Measurements from ENCODE around the gene ZNF273.
"Not testable (repeated sequence)": the region's sequence is repeated elsewhere in the genome, so short reads cannot be mapped to it uniquely, and the experiment has no call there.

The ZNF273 gene

DNA sequence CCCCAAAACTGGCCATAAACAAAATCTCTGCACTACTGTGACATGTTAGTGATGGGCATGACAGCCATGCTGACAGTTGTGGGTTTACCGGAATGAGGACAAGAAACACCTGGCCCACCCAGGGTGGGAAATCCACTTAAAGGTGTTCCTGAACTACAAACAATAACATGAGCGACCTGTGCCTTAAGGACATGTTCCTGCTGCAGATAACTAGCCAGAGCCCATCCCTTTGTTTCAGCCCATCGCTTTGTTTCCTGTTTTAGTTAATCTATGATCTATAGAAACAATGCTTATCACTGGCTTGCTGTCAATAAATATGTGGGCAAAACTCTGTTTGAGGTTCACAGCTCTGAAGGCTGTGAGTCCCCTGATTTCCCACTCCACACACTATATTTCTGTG lies 39.5 kb upstream of the ZNF273 start:
- H3K27ac ChIP-seq (ENCODE audit: low read length, poor library complexity, severe bottlenecking); H2AFZ ChIP-seq (ENCODE audit: low read depth, low read length); H3K14ac ChIP-seq (ENCODE audit: low read length in 2 of 2); H4K91ac ChIP-seq (ENCODE audit: low read length); H3K27me3 ChIP-seq (ENCODE audit: control insufficient read depth in 1 of 2, insufficient read depth in 1 of 2, low read length in 2 of 2); H3K79me1 ChIP-seq (replicated peaks; ENCODE audit: low read length, poor library complexity, severe bottlenecking); H3K4me3 ChIP-seq (ENCODE audit: insufficient read depth in 1 of 2, low read depth in 1 of 2, low read length in 2 of 2); H2AK5ac ChIP-seq (ENCODE audit: low read length, severe bottlenecking); H3K4me1 ChIP-seq (ENCODE audit: control insufficient read depth, insufficient read depth, low read depth, low read length); DNase-seq; H2BK5ac ChIP-seq (ENCODE audit: low read depth, low read length, poor library complexity, severe bottlenecking); H2BK120ac ChIP-seq (ENCODE audit: low read depth, low read length); H3K9ac ChIP-seq (ENCODE audit: low read length); H3K36me3 ChIP-seq (ENCODE audit: control insufficient read depth in 1 of 2, insufficient read depth in 2 of 2, low read depth in 1 of 2, low read length in 2 of 2); H2BK15ac ChIP-seq (ENCODE audit: low read depth, poor library complexity, severe bottlenecking); H3K18ac ChIP-seq (ENCODE audit: low read depth in 1 of 2, low read length in 2 of 2); H2BK12ac ChIP-seq (ENCODE audit: low read length in 2 of 2); H3K4me2 ChIP-seq (ENCODE audit: low read length, poor library complexity, severe bottlenecking); H4K8ac ChIP-seq (ENCODE audit: low read length); H3K23ac ChIP-seq (ENCODE audit: low read length in 2 of 2); H3K4ac ChIP-seq (ENCODE audit: low read depth in 1 of 2, low read length in 2 of 2); H3K9me3 ChIP-seq (ENCODE audit: control insufficient read depth, low read length): not testable (repeated sequence)
- WGBS = 76% methylated on average over 2 of the region's 3 CpGs

DNA sequence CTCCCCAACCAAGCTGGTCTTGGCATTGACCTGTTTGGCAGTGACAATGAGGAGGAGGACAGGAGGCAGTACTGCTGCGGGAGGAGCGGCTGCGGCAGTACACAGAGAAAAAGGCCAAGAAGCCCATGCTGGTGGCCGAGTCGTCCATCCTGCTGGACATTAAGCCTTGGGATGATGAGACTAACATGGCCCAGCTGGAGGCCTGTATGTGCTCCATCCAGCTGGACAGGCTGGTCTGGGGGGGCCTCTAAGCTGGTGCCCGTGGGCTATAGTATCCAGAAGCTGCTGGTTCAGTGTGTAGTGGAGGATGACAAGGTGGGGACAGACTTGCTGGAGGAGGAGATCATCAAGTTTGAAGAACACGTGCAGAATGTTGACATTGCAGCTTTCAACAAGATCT lies 39.1 kb upstream of the ZNF273 start:
- H3K9me3 ChIP-seq (ENCODE audit: control insufficient read depth, low read length) = no peaks in the 10 kb centered on the region
- no peak overlapping the region for H4K8ac ChIP-seq (ENCODE audit: low read length)
- H3K27me3 ChIP-seq (ENCODE audit: control insufficient read depth in 1 of 2, insufficient read depth in 1 of 2, low read length in 2 of 2) = no peaks in the 10 kb centered on the region
- H3K36me3 ChIP-seq (ENCODE audit: control insufficient read depth in 1 of 2, insufficient read depth in 2 of 2, low read depth in 1 of 2, low read length in 2 of 2) = no peaks in the 10 kb centered on the region
- no peak overlapping the region for H2BK15ac ChIP-seq (ENCODE audit: low read depth, poor library complexity, severe bottlenecking)
- DNase-seq = no peak
- no peaks in the 10 kb centered on the region for H3K79me1 ChIP-seq (replicated peaks; ENCODE audit: low read length, poor library complexity, severe bottlenecking)
- no peaks in the 10 kb centered on the region for H3K4me1 ChIP-seq (ENCODE audit: control insufficient read depth, insufficient read depth, low read depth, low read length)
- no peak overlapping the region for H3K18ac ChIP-seq (ENCODE audit: low read depth in 1 of 2, low read length in 2 of 2)
- no peak overlapping the region for H2BK5ac ChIP-seq (ENCODE audit: low read depth, low read length, poor library complexity, severe bottlenecking)
- H3K4me2 ChIP-seq (ENCODE audit: low read length, poor library complexity, severe bottlenecking) = no peak overlapping the region
- WGBS = 74% methylated on average over 7 of the region's 7 CpGs
- no peak overlapping the region for H3K4ac ChIP-seq (ENCODE audit: low read depth in 1 of 2, low read length in 2 of 2)
- no peak overlapping the region for H3K23ac ChIP-seq (ENCODE audit: low read length in 2 of 2)
- no peak overlapping the region for H2BK12ac ChIP-seq (ENCODE audit: low read length in 2 of 2)
- peak overlapping the region; percentile 23 for H2AFZ ChIP-seq (ENCODE audit: low read depth, low read length)
- no peak overlapping the region for H2AK5ac ChIP-seq (ENCODE audit: low read length, severe bottlenecking)
- no peak overlapping the region for H4K91ac ChIP-seq (ENCODE audit: low read length)
- H3K27ac ChIP-seq (ENCODE audit: low read length, poor library complexity, severe bottlenecking) = no peak overlapping the region
- H2BK120ac ChIP-seq (ENCODE audit: low read depth, low read length) = no peak overlapping the region
- no peak overlapping the region for H3K14ac ChIP-seq (ENCODE audit: low read length in 2 of 2)
- H3K9ac ChIP-seq (ENCODE audit: low read length) = no peak overlapping the region
- no peak overlapping the region for H3K4me3 ChIP-seq (ENCODE audit: insufficient read depth in 1 of 2, low read depth in 1 of 2, low read length in 2 of 2)

DNA sequence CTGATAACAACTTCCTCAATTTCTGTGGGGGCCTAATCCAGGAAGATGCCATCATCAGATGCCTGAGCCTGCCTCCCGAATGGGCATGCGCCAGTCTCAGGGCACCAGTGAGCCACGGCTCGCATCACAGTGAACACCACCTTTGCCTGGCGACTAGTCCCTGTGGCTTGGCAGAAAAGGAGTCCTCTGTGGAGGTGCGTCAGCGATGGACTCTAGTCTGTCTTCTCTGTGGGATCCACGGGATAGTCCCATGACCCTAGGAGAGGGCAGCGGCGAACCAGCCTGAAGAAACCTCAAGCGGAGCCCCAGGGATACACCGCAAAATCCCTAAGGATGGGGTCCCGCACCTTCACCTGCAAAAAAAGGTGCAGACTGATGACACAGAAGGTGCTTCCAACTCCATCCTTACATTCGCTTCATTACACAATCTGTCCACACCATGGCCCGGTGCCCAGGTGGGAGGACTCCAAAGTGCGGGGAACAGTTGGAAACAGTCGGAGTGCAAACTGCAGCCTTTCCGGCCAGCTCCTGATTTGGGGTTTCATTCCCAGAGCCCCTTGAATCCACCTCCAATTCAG lies 35.1 kb upstream of the ZNF273 start:
- H3K4me3 ChIP-seq (ENCODE audit: insufficient read depth in 1 of 2, low read depth in 1 of 2, low read length in 2 of 2) = no peak overlapping the region
- DNase-seq = no peak
- no peak overlapping the region for H2BK15ac ChIP-seq (ENCODE audit: low read depth, poor library complexity, severe bottlenecking)
- no peak overlapping the region for H2BK120ac ChIP-seq (ENCODE audit: low read depth, low read length)
- no peak overlapping the region for H4K8ac ChIP-seq (ENCODE audit: low read length)
- no peak overlapping the region for H3K27ac ChIP-seq (ENCODE audit: low read length, poor library complexity, severe bottlenecking)
- no peaks in the 10 kb centered on the region for H3K79me1 ChIP-seq (replicated peaks; ENCODE audit: low read length, poor library complexity, severe bottlenecking)
- peak overlapping the region; percentile 9 for H4K91ac ChIP-seq (ENCODE audit: low read length)
- H3K27me3 ChIP-seq (ENCODE audit: control insufficient read depth in 1 of 2, insufficient read depth in 1 of 2, low read length in 2 of 2) = no peaks in the 10 kb centered on the region
- H3K4me1 ChIP-seq (ENCODE audit: control insufficient read depth, insufficient read depth, low read depth, low read length) = no peaks in the 10 kb centered on the region
- no peaks in the 10 kb centered on the region for H3K36me3 ChIP-seq (ENCODE audit: control insufficient read depth in 1 of 2, insufficient read depth in 2 of 2, low read depth in 1 of 2, low read length in 2 of 2)
- H3K14ac ChIP-seq (ENCODE audit: low read length in 2 of 2) = no peak overlapping the region
- no peak overlapping the region for H2AK5ac ChIP-seq (ENCODE audit: low read length, severe bottlenecking)
- H3K23ac ChIP-seq (ENCODE audit: low read length in 2 of 2) = no peak overlapping the region
- H2BK5ac ChIP-seq (ENCODE audit: low read depth, low read length, poor library complexity, severe bottlenecking) = no peak overlapping the region
- H2BK12ac ChIP-seq (ENCODE audit: low read length in 2 of 2) = no peak overlapping the region
- no peak overlapping the region for H3K4me2 ChIP-seq (ENCODE audit: low read length, poor library complexity, severe bottlenecking)
- H3K4ac ChIP-seq (ENCODE audit: low read depth in 1 of 2, low read length in 2 of 2) = no peak overlapping the region
- no peak overlapping the region for H2AFZ ChIP-seq (ENCODE audit: low read depth, low read length)
- WGBS = 83% methylated on average over 18 of the region's 18 CpGs
- H3K18ac ChIP-seq (ENCODE audit: low read depth in 1 of 2, low read length in 2 of 2) = no peak overlapping the region
- no peak overlapping the region for H3K9ac ChIP-seq (ENCODE audit: low read length)
- peaks cover 13% of the 10 kb centered on the region for H3K9me3 ChIP-seq (ENCODE audit: control insufficient read depth, low read length)

DNA sequence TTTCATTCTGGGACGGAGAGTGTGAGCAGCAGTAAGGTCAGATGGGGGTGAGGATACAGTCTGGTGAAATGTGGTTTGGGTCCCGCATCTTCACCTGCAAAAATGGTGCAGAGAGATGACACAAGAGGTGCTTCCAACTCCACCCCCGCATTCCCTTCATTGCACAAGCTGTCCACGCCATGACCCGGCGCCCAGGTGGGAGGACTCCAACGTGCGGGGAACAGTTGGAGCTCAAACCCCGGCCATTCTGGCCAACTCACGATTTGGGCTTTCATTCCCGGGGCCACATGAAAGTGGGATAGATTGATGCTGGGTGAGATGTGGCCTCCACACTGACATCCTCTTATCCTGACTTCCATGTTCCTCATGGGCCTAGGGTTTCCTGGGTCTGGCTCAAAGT lies 34.6 kb upstream of the ZNF273 start:
- Histone ChIP-seq H3K4me2 (ENCODE audit: low read length, poor library complexity, severe bottlenecking) (no peak overlapping the region), H3K4me3 (ENCODE audit: insufficient read depth in 1 of 2, low read depth in 1 of 2, low read length in 2 of 2) (no peak overlapping the region), H3K36me3 (ENCODE audit: control insufficient read depth in 1 of 2, insufficient read depth in 2 of 2, low read depth in 1 of 2, low read length in 2 of 2) (no peaks in the 10 kb centered on the region), H3K79me1 (replicated peaks; ENCODE audit: low read length, poor library complexity, severe bottlenecking) (no peaks in the 10 kb centered on the region), H3K9ac (ENCODE audit: low read length) (no peak overlapping the region), H2AFZ (ENCODE audit: low read depth, low read length) (no peak overlapping the region), H3K23ac (ENCODE audit: low read length in 2 of 2) (no peak overlapping the region), H3K27ac (ENCODE audit: low read length, poor library complexity, severe bottlenecking) (no peak overlapping the region), H3K9me3 (ENCODE audit: control insufficient read depth, low read length) (peaks cover 13% of the 10 kb centered on the region), H2BK12ac (ENCODE audit: low read length in 2 of 2) (no peak overlapping the region), H2BK120ac (ENCODE audit: low read depth, low read length) (no peak overlapping the region), H3K4ac (ENCODE audit: low read depth in 1 of 2, low read length in 2 of 2) (no peak overlapping the region), H2BK15ac (ENCODE audit: low read depth, poor library complexity, severe bottlenecking) (no peak overlapping the region), H3K4me1 (ENCODE audit: control insufficient read depth, insufficient read depth, low read depth, low read length) (no peaks in the 10 kb centered on the region), H2BK5ac (ENCODE audit: low read depth, low read length, poor library complexity, severe bottlenecking) (no peak overlapping the region), H4K8ac (ENCODE audit: low read length) (no peak overlapping the region), H4K91ac (ENCODE audit: low read length) (no peak overlapping the region), H3K14ac (ENCODE audit: low read length in 2 of 2) (no peak overlapping the region), H2AK5ac (ENCODE audit: low read length, severe bottlenecking) (no peak overlapping the region), H3K18ac (ENCODE audit: low read depth in 1 of 2, low read length in 2 of 2) (no peak overlapping the region), H3K27me3 (ENCODE audit: control insufficient read depth in 1 of 2, insufficient read depth in 1 of 2, low read length in 2 of 2) (no peaks in the 10 kb centered on the region)
- 94% methylated on average over 11 of the region's 11 CpGs for WGBS
- DNase-seq = no peak
